ENCODE measurements around the gene COL6A1. TPM values are rescaled to one million over a fixed set of nuclear protein-coding genes. Genes with fewer than 3 reads are reported as not detected.
A peak's percentile ranks its signal among the peaks of the same experiment; 100 is the strongest.

COL6A1 gene
- total RNA-seq, 1 donor from 2014 or later: 148 TPM

DNA sequence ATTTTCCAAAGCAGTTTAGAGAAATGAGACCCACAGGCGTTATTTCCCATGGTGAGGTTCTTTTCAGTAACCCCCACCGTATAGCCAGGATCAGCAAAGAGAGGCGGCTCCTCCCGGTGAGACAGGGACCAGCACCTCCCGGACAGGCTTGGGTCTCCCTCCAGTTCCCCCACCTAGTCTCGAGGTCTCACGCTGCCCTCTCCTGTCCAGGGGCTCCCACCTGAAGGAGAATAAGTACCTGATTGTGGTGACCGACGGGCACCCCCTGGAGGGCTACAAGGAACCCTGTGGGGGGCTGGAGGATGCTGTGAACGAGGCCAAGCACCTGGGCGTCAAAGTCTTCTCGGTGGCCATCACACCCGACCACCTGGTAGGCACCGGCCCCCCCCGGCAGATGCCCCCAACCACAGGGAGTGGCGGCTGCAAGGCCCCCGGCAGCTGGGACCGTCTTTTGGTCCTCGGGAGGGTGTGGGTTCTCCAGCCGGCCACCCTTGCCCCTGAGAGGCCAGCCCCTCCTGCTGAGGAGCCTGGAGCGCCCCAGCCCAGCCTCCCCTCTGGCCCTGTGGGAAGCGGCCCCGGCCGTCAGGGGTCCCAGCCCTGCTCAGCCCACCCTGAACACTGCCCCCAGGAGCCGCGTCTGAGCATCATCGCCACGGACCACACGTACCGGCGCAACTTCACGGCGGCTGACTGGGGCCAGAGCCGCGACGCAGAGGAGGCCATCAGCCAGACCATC lies 4.9 kb downstream of the COL6A1 start:
- intact Hi-C loops (cut with DNase I): no loop called here
- Histone ChIP-seq H3K27ac (no peak overlapping the region), H3K4me3 (no peak overlapping the region), H3K9me3 (no peaks in the 10 kb centered on the region), H3K36me3 (peaks cover 23% of the 10 kb centered on the region), H3K4me1 (peaks cover 9% of the 10 kb centered on the region), H3K27me3 (ENCODE audit: low read depth) (peaks cover 3% of the 10 kb centered on the region)
- TF ChIP-seq CTCF (IDR thresholded peaks at IDR 0.05): no peak
- ATAC-seq (no peak), DNase-seq (no peak)

- H3K9me3 ChIP-seq: no peaks in the 10 kb centered on the region
- DNase-seq: no peak
- no peak for TF ChIP-seq CTCF (IDR thresholded peaks at IDR 0.05)
- H3K4me3 ChIP-seq: no peak overlapping the region
- H3K4me1 ChIP-seq: peaks cover 4% of the 10 kb centered on the region
- no peak overlapping the region for H3K27ac ChIP-seq
- no peaks in the 10 kb centered on the region for H3K27me3 ChIP-seq (ENCODE audit: low read depth)
- intact Hi-C loops (cut with DNase I): no loop called here
- peaks cover 27% of the 10 kb centered on the region for H3K36me3 ChIP-seq
- ATAC-seq: no peak
Observed at GRCh38 chr21:45987121-45987711, 5.6 kb downstream of the COL6A1 start.

DNA sequence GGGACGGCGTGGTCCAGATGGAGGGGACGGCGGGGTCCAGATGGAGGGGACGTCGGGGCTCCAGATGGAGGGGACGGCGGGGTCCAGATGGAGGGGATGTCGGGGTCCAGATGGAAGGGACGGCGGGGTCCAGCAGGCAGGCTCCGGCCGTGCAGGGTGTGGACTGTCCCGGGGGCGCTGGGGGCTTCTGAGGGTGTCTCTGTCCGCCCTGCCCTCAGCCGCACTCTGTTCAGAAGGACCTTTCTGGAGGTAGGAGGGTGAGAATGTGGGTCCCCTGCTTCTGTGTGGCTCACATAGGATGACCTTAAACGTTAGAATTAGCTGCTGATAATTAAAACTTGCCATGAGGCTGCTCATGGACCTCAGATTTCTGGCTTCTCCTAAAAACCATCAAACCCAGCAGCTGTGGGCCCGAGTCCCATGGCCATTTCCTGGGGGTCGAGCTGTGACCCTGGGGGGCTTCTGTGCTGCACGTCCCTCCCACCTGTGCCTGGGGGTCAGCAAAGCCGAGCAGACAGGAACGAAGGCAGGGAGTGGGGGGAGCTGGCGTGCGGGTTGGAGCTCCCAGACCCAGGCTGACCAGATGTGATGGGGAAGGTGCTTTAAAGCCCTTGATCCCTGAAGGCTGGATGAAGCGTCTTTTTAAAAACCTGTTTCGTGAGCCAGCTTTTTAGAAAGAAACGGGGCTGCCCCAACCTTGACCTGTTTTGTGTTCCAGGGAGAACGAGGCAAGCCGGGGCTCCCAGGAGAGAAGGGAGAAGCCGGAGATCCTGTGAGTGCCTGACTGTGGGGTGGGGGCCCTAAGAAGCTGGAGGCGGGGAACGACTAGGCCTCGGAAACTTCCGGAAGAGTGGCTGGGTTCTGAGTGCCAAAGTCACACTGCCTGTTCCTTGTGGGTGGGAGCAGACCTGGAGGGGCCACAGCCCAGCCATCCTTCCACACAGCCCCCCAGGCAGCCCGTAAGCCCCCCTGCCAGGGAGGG lies 7.1 kb downstream of the COL6A1 start:
- H3K4me3 ChIP-seq: no peak overlapping the region
- ATAC-seq (no peak), DNase-seq (no peak)
- intact Hi-C loops (cut with DNase I): no loop called here
- TF ChIP-seq CTCF (IDR thresholded peaks at IDR 0.05): no peak
- no peaks in the 10 kb centered on the region for H3K4me1 ChIP-seq
- H3K9me3 ChIP-seq: no peaks in the 10 kb centered on the region
- no peaks in the 10 kb centered on the region for H3K27me3 ChIP-seq (ENCODE audit: low read depth)
- H3K27ac ChIP-seq: no peak overlapping the region
- H3K36me3 ChIP-seq: peaks cover 39% of the 10 kb centered on the region

- H3K9me3 ChIP-seq: no peaks in the 10 kb centered on the region
- H3K4me1 ChIP-seq: no peaks in the 10 kb centered on the region
- no peak for TF ChIP-seq CTCF (IDR thresholded peaks at IDR 0.05)
- H3K36me3 ChIP-seq: peaks cover 43% of the 10 kb centered on the region
- intact Hi-C loops (cut with DNase I): no loop called here
- ATAC-seq (no peak), DNase-seq (peak; percentile 38)
- H3K27ac ChIP-seq: no peak overlapping the region
- no peak overlapping the region for H3K4me3 ChIP-seq
- H3K27me3 ChIP-seq (ENCODE audit: low read depth): no peaks in the 10 kb centered on the region
Observed at GRCh38 chr21:45989355-45990048, 7.9 kb downstream of the COL6A1 start.

Data from lower lobe of right lung (tissue), 2 donors.